Measurements from ENCODE around the gene CNTNAP2.

The CNTNAP2 gene

DNA sequence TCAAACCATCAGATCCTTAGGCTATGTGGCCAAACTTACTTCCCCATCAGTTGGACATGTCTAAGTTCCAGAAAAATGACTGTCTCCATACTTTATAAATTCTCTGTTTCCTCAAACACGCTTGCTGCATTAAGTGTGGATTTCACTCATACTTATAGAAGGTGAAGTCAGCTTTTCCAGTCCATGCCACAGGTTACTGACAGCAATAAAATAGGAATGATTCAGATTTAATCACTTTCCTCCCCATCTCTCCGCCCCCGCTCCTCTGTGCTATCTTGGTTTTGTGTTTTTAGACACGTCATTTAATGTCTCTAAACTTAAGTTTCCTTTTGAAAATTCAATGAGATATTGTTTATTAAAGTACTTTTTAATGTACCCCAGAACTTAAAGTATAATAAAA is 1376.0 kb downstream of the CNTNAP2 start:
- Mint-ChIP-seq H3K36me3 (ENCODE audit: insufficient read depth) (no peaks in the 10 kb centered on the region), H3K4me1 (ENCODE audit: low read depth in 2 of 2) (no peaks in the 10 kb centered on the region), H3K27ac (no peak overlapping the region), H3K27me3 (no peaks in the 10 kb centered on the region), H3K4me3 (no peak overlapping the region), H3K9me3 (peaks cover 0 to 6% of the 10 kb centered on the region in 2 donors)
- DNase-seq: no peak
- no peak for ATAC-seq (replicated peaks)

GRCh38 chr7:147496209-147496608 is 1379.6 kb downstream of the CNTNAP2 start:
- no peak for DNase-seq
- H3K4me1 Mint-ChIP-seq (ENCODE audit: low read depth in 2 of 2): no peaks in the 10 kb centered on the region
- H3K36me3 Mint-ChIP-seq (ENCODE audit: insufficient read depth): no peaks in the 10 kb centered on the region
- ATAC-seq (replicated peaks): no peak
- H3K9me3 Mint-ChIP-seq: peaks cover 0 to 4% of the 10 kb centered on the region in 2 donors
- no peak overlapping the region for H3K4me3 Mint-ChIP-seq
- no peak overlapping the region for H3K27ac Mint-ChIP-seq
- no peaks in the 10 kb centered on the region for H3K27me3 Mint-ChIP-seq

GRCh38 chr7:147497246-147497645 is 1380.6 kb downstream of the CNTNAP2 start:
- Mint-ChIP-seq H3K27ac (no peak overlapping the region), H3K4me3 (no peak overlapping the region), H3K4me1 (ENCODE audit: low read depth in 2 of 2) (no peaks in the 10 kb centered on the region), H3K27me3 (no peaks in the 10 kb centered on the region), H3K36me3 (ENCODE audit: insufficient read depth) (no peaks in the 10 kb centered on the region), H3K9me3 (peaks cover 2 to 8% of the 10 kb centered on the region in 2 donors)
- DNase-seq (no peak), ATAC-seq (replicated peaks) (no peak)

GRCh38 chr7:147498081-147498480 is 1381.5 kb downstream of the CNTNAP2 start:
- no peaks in the 10 kb centered on the region for H3K27me3 Mint-ChIP-seq
- ATAC-seq (replicated peaks): no peak
- no peaks in the 10 kb centered on the region for H3K4me1 Mint-ChIP-seq (ENCODE audit: low read depth in 2 of 2)
- H3K4me3 Mint-ChIP-seq: no peak overlapping the region
- H3K9me3 Mint-ChIP-seq: peaks cover 3 to 8% of the 10 kb centered on the region in 2 donors
- no peaks in the 10 kb centered on the region for H3K36me3 Mint-ChIP-seq (ENCODE audit: insufficient read depth)
- no peak for DNase-seq
- no peak overlapping the region for H3K27ac Mint-ChIP-seq

DNA sequence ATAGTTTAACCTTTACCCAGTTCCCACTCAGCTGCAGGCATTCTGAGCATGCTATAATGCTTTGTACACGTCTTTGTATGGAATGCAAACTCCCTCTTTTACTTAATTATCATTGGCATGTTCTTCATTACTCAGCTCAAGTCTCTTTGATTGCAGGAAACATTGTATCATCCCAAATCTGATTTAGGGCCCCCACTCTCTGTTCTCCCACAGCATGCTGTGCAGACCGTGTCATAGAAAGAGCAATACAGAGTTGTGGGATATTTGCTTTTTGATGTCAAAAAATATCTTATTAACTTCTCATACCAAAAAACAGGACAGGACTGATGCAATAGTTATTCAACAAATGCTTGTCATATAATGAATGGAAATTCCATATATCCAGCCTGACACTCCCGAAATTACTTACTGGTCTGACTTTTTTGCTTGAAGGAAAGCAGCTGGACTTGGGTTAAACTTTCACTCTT is 1392.5 kb downstream of the CNTNAP2 start:
- H3K9me3 Mint-ChIP-seq: peaks cover 14 to 32% of the 10 kb centered on the region in 2 donors
- no peak for ATAC-seq (replicated peaks)
- DNase-seq: no peak
- H3K36me3 Mint-ChIP-seq (ENCODE audit: insufficient read depth): no peaks in the 10 kb centered on the region
- H3K27me3 Mint-ChIP-seq: no peaks in the 10 kb centered on the region
- H3K4me1 Mint-ChIP-seq (ENCODE audit: low read depth in 2 of 2): no peaks in the 10 kb centered on the region
- H3K27ac Mint-ChIP-seq: no peak overlapping the region
- no peak overlapping the region for H3K4me3 Mint-ChIP-seq

DNA sequence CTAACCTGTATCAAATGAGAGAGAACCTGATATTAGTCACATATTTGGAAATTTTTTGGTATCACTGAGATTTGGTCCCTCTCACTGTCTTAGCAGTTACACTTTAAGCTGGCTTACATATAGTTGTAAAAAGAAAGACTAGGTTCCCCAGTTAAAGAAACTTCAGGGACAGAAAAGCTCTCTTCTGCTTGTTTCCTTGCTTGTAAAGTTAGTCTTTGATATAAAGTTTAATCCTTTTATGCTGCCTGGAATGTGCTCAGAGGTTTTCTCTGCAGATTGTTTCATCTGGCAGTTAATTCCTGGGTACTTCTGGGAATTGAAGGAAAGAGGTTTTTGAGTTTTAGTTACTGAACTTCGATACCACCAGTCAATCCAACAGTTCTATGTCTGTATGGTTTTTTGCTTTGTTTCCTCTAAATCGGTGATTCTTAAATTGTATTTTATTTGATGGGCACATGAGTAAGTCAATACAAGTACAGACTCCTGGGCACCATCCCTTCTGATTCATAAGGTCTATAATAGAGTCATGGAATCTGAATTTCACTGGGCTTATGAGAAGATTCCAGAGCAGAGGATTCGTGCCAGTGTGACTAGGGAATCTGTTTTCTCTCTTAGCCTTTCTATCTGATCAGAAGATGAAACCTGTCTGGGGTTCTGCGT is 1393.1 kb downstream of the CNTNAP2 start:
- Mint-ChIP-seq H3K4me3 (no peak overlapping the region), H3K36me3 (ENCODE audit: insufficient read depth) (no peaks in the 10 kb centered on the region), H3K4me1 (ENCODE audit: low read depth in 2 of 2) (no peaks in the 10 kb centered on the region), H3K27me3 (no peaks in the 10 kb centered on the region), H3K27ac (no peak overlapping the region), H3K9me3 (peaks cover 14 to 33% of the 10 kb centered on the region in 2 donors)
- DNase-seq: no peak
- ATAC-seq (replicated peaks): no peak

DNA sequence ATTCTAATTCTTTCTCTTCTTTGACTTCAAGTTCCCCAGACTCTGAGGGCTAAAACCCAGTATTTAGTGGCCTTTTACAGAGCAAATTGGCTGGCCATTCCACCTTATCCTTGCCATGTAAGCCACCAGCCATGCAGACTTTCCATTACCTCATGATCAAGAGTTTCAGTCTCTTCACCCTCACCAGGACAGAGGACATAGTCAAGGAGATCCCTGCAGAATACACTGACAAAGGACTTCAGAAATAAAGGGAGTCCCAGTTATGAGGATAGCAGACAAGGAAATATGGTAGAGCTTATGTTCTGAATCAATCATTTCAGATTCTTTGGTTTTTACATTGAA is 1393.6 kb downstream of the CNTNAP2 start:
- Mint-ChIP-seq H3K4me1 (ENCODE audit: low read depth in 2 of 2) (no peaks in the 10 kb centered on the region), H3K27me3 (no peaks in the 10 kb centered on the region), H3K36me3 (ENCODE audit: insufficient read depth) (no peaks in the 10 kb centered on the region), H3K9me3 (peaks cover 16 to 38% of the 10 kb centered on the region in 2 donors), H3K27ac (no peak overlapping the region), H3K4me3 (no peak overlapping the region)
- ATAC-seq (replicated peaks) (no peak), DNase-seq (no peak)

- no peaks in the 10 kb centered on the region for H3K4me1 Mint-ChIP-seq (ENCODE audit: low read depth in 2 of 2)
- no peaks in the 10 kb centered on the region for H3K36me3 Mint-ChIP-seq (ENCODE audit: insufficient read depth)
- no peak for DNase-seq
- peaks cover 16 to 41% of the 10 kb centered on the region in 2 donors for H3K9me3 Mint-ChIP-seq
- no peaks in the 10 kb centered on the region for H3K27me3 Mint-ChIP-seq
- no peak for ATAC-seq (replicated peaks)
- no peak overlapping the region for H3K4me3 Mint-ChIP-seq
- H3K27ac Mint-ChIP-seq: no peak overlapping the region
These were observed 1394.3 kb downstream of the CNTNAP2 start for GRCh38 chr7:147510923-147511322.

DNA sequence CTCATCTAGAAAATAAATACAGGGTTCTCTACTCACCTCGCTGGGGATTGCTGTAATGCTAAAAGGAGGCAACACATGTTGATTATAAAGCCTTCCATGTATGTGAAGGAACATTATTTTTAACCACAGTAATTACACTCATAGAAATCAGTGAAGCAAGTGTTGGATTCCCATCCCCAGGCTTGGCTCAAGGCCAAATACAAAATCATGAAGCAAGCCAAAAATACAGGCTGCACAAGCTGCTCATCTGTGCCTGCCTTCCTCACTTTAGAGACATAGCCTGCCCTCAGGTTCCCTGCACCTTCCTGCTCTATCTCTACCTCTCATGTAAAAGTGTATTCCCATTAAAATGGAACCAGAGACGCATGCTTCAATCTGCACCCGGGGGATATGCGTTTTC is 1396.8 kb downstream of the CNTNAP2 start:
- DNase-seq (no peak), ATAC-seq (replicated peaks) (no peak)
- H3K4me1 Mint-ChIP-seq (ENCODE audit: low read depth in 2 of 2): no peaks in the 10 kb centered on the region
- H3K27ac Mint-ChIP-seq: no peak overlapping the region
- H3K4me3 Mint-ChIP-seq: no peak overlapping the region
- peaks cover 3% of the 10 kb centered on the region for H3K36me3 Mint-ChIP-seq (ENCODE audit: insufficient read depth)
- no peaks in the 10 kb centered on the region for H3K27me3 Mint-ChIP-seq
- peaks cover 12 to 23% of the 10 kb centered on the region in 2 donors for H3K9me3 Mint-ChIP-seq

DNA sequence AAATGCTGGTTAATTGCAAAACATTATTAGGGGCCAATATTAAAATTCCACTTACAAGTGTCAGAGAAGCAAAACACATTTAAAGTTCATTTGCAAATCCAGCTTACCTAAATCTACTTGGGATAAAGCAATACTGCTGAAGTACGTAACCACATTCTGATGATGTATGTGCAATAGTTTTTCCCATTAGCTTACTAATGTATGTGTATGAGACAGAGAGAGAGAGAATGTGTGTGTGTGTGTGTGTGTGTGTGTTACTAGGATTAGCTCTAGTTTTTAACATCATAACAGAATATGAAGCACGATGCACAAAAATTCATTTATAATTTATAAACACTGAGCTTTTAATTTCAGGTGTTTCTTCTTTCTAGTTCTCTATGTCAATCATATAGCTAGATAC is 1399.8 kb downstream of the CNTNAP2 start:
- H3K27ac Mint-ChIP-seq: no peak overlapping the region
- H3K36me3 Mint-ChIP-seq (ENCODE audit: insufficient read depth): peaks cover 3% of the 10 kb centered on the region
- ATAC-seq (replicated peaks): no peak
- no peak for DNase-seq
- H3K4me1 Mint-ChIP-seq (ENCODE audit: low read depth in 2 of 2): no peaks in the 10 kb centered on the region
- H3K27me3 Mint-ChIP-seq: no peaks in the 10 kb centered on the region
- H3K9me3 Mint-ChIP-seq: peaks cover 13 to 30% of the 10 kb centered on the region in 2 donors
- H3K4me3 Mint-ChIP-seq: no peak overlapping the region

GRCh38 chr7:147519062-147519461 is 1402.5 kb downstream of the CNTNAP2 start:
- peaks cover 3% of the 10 kb centered on the region for H3K36me3 Mint-ChIP-seq (ENCODE audit: insufficient read depth)
- no peaks in the 10 kb centered on the region for H3K4me1 Mint-ChIP-seq (ENCODE audit: low read depth in 2 of 2)
- H3K27ac Mint-ChIP-seq: no peak overlapping the region
- no peak for DNase-seq
- H3K4me3 Mint-ChIP-seq: no peak overlapping the region
- no peaks in the 10 kb centered on the region for H3K27me3 Mint-ChIP-seq
- H3K9me3 Mint-ChIP-seq: peaks cover 15 to 24% of the 10 kb centered on the region in 2 donors
- ATAC-seq (replicated peaks): no peak

DNA sequence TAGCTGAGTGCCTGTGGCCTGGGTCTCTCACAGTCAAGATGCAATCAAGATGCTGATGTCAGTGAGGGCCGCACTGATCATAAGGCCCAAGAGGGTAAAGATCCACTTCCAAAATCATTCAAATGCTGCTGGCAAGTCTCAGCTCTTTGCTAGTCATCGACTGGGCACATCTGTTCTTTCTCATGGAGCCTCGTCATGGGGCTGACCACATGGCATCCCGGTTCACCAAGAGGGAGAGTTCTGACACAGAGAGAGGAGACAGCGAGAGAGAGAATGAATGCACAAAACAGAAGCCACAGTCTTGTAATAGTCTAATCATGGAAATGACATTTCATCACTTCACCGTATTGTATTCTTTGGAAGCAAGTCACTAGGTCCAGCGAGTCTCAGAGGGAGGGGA is 1406.5 kb downstream of the CNTNAP2 start:
- H3K4me1 Mint-ChIP-seq (ENCODE audit: low read depth in 2 of 2): no peaks in the 10 kb centered on the region
- ATAC-seq (replicated peaks): no peak
- no peaks in the 10 kb centered on the region for H3K36me3 Mint-ChIP-seq (ENCODE audit: insufficient read depth)
- peaks cover 10 to 23% of the 10 kb centered on the region in 2 donors for H3K9me3 Mint-ChIP-seq
- H3K27me3 Mint-ChIP-seq: no peaks in the 10 kb centered on the region
- no peak overlapping the region for H3K4me3 Mint-ChIP-seq
- H3K27ac Mint-ChIP-seq: no peak overlapping the region
- no peak for DNase-seq

GRCh38 chr7:147524726-147525250 is 1408.2 kb downstream of the CNTNAP2 start:
- DNase-seq: no peak
- no peak for ATAC-seq (replicated peaks)
- Mint-ChIP-seq H3K27me3 (no peaks in the 10 kb centered on the region), H3K9me3 (peaks cover 14 to 23% of the 10 kb centered on the region in 2 donors), H3K27ac (no peak overlapping the region), H3K4me1 (ENCODE audit: low read depth in 2 of 2) (no peaks in the 10 kb centered on the region), H3K4me3 (no peak overlapping the region), H3K36me3 (ENCODE audit: insufficient read depth) (no peaks in the 10 kb centered on the region)

- no peaks in the 10 kb centered on the region for H3K36me3 Mint-ChIP-seq (ENCODE audit: insufficient read depth)
- H3K27me3 Mint-ChIP-seq: no peaks in the 10 kb centered on the region
- ATAC-seq (replicated peaks) (no peak), DNase-seq (no peak)
- H3K9me3 Mint-ChIP-seq: peaks cover 14 to 23% of the 10 kb centered on the region in 2 donors
- no peak overlapping the region for H3K4me3 Mint-ChIP-seq
- H3K27ac Mint-ChIP-seq: no peak overlapping the region
- no peaks in the 10 kb centered on the region for H3K4me1 Mint-ChIP-seq (ENCODE audit: low read depth in 2 of 2)
These were observed 1408.7 kb downstream of the CNTNAP2 start for GRCh38 chr7:147525325-147525724.

Data from effector memory CD8-positive, alpha-beta T cell (primary cell).